ENCODE data around the gene TSPAN17.

DNA sequence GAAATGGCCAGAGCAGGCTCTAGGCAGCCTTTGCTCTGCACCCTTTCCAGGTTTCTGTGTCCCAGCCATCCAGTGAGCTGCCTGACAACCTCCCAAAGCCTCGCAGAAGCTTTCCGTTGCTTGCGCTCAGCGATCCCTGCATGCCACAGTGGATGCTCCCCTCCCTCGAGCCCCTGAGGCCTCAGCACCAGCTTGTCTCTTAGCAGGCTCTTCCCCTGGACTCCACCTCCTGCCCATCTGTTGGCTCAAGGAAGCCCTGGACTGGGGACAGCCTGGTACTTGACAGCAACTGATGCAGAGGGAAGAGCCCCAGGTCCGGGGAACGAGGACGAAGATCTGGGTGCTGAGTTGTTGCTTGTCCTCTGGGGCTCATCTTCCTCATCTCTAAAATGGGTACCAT is 23.2 kb downstream of the TSPAN17 start:
- TF ChIP-seq, protein P1, sequence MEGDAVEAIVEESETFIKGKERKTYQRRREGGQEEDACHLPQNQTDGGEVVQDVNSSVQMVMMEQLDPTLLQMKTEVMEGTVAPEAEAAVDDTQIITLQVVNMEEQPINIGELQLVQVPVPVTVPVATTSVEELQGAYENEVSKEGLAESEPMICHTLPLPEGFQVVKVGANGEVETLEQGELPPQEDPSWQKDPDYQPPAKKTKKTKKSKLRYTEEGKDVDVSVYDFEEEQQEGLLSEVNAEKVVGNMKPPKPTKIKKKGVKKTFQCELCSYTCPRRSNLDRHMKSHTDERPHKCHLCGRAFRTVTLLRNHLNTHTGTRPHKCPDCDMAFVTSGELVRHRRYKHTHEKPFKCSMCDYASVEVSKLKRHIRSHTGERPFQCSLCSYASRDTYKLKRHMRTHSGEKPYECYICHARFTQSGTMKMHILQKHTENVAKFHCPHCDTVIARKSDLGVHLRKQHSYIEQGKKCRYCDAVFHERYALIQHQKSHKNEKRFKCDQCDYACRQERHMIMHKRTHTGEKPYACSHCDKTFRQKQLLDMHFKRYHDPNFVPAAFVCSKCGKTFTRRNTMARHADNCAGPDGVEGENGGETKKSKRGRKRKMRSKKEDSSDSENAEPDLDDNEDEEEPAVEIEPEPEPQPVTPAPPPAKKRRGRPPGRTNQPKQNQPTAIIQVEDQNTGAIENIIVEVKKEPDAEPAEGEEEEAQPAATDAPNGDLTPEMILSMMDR (IDR thresholded peaks at IDR 0.05) = no peak
- TF ChIP-seq POLR2A (IDR thresholded peaks at IDR 0.05) = no peak
